Ammon's horn (tissue), 1 donor: ENCODE results near the gene ZFP36L1.
"Not testable (repeated sequence)": the region's sequence is repeated elsewhere in the genome, so short reads cannot be mapped to it uniquely, and the experiment has no call there.

Experiments used
- DNase-seq: peaks from one replicate; pipeline ENCODE4 v3.0.0-alpha.2; 2016; ENCODE audit warnings: low spot score

ZFP36L1 gene

GRCh38 chr14:68784226-68784910 lies 8.5 kb downstream of the ZFP36L1 start:
- no peak for DNase-seq

GRCh38 chr14:68783408-68784225 lies 9.2 kb downstream of the ZFP36L1 start:
- no peak for DNase-seq

DNA sequence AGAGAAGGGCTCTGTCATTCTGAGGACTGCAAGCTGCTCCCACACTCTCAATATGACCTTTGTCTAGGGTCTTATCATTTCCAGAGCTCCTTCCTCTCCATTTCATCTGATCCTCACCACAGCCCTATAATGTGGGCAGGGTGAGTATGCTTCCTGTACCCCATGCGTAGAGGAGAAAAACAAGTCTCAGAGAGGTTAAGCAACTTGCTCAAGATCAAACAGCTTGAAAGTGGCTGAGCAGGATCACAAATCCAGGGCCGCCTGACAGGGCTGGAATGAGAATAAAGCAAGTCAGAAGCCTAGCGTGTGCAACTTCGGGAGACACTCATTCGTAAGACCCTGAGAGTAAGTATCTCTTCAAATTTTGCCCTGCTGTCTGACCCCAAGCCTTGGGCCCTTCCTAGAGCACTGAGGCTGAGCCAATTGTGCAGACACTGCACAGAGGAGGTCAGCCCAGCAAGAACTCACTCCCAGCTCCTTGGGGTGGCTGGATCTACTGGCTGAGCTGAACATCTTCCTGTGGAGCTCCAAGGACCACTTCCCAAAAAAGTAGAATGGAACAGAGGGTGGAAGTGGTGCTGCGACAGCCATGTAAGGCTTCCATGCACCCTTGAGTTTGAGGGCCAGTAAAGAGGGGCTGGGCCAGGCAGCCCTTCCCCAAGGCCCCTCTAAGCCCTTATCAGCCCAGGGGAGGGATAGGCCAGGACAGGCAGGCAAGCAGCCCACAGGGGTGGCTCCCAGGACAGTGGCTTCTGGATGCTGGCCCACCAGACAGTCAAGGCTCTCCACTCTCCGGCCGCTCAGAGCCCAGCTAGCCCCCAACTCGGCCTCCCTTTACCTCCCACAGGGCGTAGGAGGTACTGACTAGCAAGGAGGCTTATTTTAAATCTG lies 10.5 kb downstream of the ZFP36L1 start:
- DNase-seq, result no peak

GRCh38 chr14:68781161-68782021 lies 11.5 kb downstream of the ZFP36L1 start:
- DNase-seq, result no peak

DNA sequence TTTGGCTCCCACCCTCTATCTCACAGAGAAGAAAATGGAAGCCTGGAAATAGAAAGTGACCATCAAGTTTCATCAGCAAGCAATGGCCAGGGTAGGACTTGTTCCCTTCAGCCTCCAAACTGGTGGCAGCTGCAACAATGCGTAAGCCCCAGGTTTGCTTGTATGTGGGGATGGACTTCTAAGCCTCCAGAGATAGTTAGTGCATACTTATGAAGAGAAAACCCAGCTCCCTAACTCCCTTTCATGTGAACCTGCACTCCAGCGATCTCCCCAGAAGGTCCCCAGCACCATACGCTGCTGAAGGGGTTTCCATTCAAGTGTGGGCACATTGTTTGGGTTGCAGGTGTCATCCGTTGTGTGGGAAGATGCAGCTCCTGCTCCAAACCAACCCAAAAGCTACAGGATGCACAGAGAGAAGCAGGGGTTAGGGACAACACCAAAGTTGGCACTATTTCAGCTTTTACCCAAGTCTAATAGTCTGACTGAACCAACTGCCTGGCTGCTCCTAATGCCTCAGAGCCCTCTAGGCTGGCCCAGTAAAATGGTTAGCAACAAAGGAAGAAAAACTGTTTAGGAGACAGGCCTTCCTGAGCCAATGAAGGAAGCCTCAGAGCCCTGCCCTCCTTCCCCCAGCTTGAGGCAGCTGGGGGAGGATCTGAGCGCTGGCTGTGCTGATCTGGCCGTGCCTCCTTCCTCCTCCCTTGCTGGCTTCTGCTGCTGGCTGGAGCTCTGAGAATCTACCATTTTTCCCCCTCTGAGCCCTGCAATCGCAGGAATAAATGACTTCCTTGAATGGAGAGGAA lies 12.3 kb downstream of the ZFP36L1 start:
- peak; percentile 81 for DNase-seq

DNA sequence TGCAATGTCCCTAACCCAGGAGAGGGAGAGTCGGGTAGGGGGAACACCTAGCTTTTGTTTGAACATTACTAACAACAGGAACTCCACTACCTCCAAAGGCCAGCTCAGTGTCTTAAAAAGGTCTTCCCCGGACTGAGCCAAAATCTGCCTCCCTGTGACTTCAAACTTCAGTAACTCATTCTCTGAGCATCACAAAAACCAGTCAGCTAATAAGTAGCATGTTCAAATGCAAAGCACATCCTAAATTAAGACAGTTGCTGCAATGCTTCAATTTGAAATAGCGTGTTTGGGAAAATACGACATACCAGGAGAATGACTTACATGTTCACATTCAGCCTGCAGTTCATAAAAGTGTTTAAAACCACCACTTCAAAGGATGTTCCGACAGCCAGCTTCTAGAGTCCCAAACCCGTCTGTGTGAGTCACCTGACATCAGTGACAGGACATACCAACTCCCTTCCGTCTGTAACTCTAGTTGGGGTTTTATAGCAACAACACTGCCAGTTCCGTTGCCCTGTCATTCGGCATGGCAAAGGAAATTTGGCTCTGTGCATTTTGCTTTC lies 13.0 kb downstream of the ZFP36L1 start:
- no peak for DNase-seq

DNA sequence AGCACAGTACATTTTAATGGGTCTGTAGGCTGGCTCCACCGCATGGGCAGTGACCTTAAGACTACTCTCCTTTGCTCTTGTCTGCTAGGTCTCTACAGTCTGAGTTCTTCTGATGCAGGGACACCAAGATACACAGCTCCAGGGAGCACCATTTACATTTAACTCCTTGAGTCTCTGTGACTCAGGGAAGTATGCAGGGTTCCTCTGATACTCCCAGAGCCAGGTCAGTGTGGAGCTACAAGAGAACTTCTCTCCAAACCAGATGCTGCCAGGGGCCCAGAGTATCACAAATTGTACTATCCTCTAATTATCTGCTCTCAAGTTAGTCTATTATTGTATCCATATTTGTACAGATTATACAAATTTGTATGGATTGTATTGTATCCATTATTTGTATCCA lies 15.2 kb downstream of the ZFP36L1 start:
- no peak for DNase-seq

GRCh38 chr14:68775614-68776126 lies 17.2 kb downstream of the ZFP36L1 start:
- no peak for DNase-seq

DNA sequence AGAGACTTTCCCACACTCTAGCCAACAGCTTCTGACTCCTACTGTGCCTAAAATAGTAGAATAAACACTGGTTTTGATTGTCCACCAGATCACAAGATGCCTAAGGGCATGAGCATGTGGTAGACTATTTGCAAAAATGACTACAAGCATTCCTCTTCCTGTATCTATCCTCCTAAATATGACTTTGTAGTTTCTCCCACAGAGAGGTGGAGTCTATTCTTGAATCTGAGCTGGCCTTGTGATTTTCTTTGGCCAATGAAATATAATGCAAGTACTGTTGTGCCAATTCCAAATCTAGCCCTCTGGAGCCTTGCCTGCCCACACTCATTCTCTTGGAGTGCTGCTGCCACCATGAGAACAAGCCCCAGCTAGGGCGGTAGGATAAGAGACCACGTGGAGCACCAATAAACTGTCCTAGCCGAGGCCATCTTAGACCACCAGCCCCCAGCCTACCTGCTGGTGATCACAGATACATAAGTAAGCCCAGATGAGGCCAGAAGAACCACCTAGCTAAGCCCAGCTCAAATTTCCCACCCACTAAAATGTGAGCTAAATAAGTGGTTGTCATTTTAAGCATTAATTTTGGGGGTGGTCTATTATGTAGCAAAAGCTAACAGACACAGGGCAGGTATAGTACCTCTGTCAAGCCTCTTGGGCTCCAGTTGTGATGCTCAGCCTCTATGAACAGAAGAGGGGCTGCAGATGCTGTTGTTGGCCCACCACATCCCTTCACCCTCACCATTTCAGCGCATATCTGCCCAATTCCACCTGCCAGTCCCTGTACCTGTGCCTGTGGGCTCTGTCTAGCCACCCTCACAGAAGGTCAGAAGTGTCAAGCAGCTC lies 17.9 kb downstream of the ZFP36L1 start:
- DNase-seq, result no peak

DNA sequence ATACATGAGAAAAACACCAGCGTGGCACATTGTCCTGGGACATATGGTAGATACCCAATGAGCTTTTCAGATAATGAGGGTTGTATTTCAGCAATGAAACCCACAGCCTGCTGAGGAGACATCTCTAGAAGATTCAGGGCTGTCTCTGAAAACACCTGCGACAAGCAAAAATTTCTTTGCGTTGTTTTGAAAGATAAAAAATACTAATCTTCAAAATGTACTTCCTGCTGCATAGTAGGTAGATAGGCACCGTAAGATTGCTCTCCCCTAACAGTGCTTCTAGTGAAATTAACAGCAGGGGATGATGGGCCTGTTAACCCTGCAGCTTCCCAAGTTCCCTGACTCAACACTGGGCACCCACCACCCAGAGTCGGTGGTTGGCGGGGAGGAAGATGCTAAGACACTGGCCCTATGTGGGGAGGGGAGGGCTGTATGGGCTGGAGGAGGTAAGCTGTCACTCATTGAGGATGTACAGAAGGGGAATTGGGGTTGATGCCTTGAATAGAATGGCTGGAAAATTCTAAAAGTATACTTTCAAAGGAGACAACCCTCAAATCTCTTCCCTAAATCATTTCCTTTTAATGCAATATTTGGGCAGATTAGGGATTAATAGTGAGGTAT lies 20.0 kb downstream of the ZFP36L1 start:
- DNase-seq, result no peak

DNA sequence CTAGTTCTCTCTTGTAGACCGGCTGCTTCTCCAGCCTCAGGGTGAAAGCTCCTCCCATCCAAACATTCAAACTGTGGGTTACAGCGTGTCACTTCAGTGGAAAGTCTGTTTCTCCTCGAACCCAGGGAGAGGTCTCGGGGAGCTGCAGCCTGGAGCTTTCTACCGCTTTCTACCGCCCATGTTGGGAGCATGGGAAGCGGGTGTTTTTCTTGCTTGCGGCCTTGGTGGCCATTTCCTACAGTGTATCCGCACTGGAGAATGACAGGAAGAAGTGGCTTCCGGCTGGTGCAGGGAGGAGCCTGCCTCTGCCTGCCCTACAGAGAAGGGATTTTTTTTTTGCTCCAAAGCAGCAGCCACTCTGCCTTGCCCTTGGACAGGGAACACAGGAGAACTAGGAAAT lies 21.2 kb downstream of the ZFP36L1 start:
- DNase-seq, result peak; percentile 40

- no peak for DNase-seq
These were observed 22.1 kb downstream of the ZFP36L1 start for GRCh38 chr14:68770553-68771286.

GRCh38 chr14:68770051-68770450 lies 22.8 kb downstream of the ZFP36L1 start:
- no peak for DNase-seq

- DNase-seq, result no peak
These were observed 24.6 kb downstream of the ZFP36L1 start for GRCh38 chr14:68768316-68768715.

GRCh38 chr14:68767248-68767645 lies 25.6 kb downstream of the ZFP36L1 start:
- no peak for DNase-seq

DNA sequence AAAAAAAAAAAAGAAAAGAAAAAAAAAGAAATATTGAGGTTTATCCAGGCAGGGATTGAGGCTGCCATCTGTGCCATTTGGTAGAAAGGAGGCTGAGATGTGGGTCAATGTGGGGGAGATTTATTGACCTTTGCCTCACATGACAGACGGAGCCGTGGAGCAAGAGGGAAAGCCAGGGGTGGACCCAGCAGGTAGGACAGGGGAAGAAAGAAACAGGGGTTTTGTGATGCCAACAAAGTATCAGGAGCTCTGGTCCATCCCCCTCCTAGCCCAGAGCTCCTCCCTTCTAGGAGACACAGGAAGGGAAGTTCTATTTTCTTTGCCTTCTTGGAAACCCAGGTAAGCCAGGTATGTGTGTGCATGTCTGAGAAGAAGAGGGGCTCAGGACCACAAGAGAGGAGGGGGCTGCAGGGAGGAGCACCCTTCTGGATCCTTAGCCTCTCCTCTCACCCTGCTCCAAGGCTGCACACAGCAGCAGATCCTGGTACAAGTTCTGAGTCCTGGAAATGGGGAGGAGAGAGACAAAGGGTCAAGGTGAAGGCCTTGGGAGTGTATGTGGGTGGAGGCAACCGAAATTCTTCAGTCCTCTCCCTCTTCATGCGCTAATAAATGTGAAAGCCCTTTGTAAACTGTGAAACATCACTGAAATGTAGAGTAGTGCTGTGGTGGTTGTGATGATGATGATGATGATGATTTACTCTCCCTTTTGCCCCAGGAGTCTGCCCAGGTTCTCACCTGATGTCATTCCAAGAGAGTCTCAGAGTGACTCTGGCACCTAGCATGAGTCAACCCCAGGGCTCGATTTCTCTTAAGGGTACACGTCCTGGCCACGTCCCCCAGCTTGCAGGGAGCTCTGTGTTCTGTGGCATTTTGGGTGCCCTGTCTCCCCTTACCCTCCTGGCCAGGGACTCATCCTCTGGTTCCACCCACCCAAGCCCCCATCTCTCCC lies 26.3 kb downstream of the ZFP36L1 start:
- no peak for DNase-seq

DNA sequence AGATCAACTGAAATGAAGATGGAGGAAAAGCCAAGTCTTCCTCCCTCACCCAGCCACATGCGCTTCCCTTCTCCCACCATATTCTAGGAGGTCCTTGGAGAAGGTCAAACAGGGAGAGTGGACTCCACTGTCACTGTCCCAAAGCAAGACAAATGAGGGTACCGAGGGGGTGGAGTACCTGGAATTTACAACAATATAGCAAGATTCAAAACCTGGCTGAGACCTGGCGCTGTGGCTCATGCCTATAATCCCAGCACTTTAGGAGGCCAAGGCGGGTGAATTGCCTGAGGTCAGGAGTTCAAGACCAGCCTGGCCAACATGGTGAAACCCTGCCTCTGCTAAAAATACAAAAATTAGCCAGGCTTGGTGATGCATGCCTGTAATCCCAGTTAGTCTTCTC lies 29.0 kb downstream of the ZFP36L1 start:
- DNase-seq, result not testable (repeated sequence)
